HL-60 (cell line): ENCODE data around the gene DNAJB5.

Source experiments
- GABPA ChIP-seq: IDR thresholded peaks from 2 replicates; pipeline ENCODE4 v1.6.1; 2012; ENCODE audit warnings: low read depth
- POLR2AphosphoS5 ChIP-seq: IDR thresholded peaks from 2 replicates; pipeline ENCODE4 v1.6.1; 2012; ENCODE audit warnings: low read depth
- SPI1 ChIP-seq: IDR thresholded peaks from 2 replicates; pipeline ENCODE4 v1.6.1; 2012; ENCODE audit warnings: low read depth, mild to moderate bottlenecking, borderline replicate concordance
- TF ChIP-seq, protein P1 (sequence below): IDR thresholded peaks from one replicate; pipeline ENCODE4 v1.5.1; 2011; ENCODE audit warnings: low read length, control low read depth, inconsistent platforms; ENCODE audit not compliant: insufficient read depth

DNA sequence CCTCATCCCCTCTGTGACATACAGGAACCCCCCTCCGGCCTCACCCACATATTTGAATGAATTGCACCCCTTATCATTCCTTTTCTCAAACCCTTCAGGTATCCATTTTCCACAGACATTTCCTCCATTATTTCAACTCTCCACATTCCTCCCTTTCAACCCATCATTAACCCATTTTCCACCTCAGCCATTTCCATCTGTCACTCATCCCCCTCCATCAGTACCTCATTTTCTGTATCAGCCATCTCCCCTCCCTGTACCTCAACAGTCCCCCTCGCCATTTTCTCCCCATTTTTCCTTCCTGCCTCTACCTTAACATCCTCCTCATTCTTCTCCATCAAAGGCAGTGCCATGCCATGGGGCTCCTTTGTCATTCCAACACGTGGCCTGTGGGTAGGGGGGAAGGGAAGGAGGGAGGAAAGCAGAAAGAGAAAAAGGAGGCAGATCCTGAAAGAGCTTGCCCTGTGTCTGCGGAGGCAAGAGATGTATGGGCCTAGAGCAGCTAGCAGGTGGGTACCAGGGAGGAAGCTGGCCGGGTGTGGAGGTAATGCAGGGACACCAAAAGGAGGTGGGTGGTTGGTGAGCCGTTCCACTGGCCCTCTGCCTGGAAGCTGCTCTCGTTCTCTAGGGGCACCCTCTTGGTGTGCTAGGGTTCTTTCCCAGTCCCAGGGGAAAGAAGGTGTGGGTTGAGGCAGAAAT is 1.5 kb downstream of the DNAJB5 start:
- TF ChIP-seq, protein P1, sequence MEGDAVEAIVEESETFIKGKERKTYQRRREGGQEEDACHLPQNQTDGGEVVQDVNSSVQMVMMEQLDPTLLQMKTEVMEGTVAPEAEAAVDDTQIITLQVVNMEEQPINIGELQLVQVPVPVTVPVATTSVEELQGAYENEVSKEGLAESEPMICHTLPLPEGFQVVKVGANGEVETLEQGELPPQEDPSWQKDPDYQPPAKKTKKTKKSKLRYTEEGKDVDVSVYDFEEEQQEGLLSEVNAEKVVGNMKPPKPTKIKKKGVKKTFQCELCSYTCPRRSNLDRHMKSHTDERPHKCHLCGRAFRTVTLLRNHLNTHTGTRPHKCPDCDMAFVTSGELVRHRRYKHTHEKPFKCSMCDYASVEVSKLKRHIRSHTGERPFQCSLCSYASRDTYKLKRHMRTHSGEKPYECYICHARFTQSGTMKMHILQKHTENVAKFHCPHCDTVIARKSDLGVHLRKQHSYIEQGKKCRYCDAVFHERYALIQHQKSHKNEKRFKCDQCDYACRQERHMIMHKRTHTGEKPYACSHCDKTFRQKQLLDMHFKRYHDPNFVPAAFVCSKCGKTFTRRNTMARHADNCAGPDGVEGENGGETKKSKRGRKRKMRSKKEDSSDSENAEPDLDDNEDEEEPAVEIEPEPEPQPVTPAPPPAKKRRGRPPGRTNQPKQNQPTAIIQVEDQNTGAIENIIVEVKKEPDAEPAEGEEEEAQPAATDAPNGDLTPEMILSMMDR, result no peak
- TF ChIP-seq SPI1 (no peak), GABPA (no peak), POLR2AphosphoS5 (no peak)
